WTC11 (cell line): Measurements from ENCODE around the gene SMIM20. TPM values are rescaled to one million over a fixed set of nuclear protein-coding genes. Genes with fewer than 3 reads are reported as not detected.
"Not testable (repeated sequence)": the region's sequence is repeated elsewhere in the genome, so short reads cannot be mapped to it uniquely, and the experiment has no call there.

Experiments used
- ATAC-seq: fragments of 200-7000 bp; cut with Tn5 transposase; 2 replicates; pipeline ENCODE4 v1.10.0; 2021; ENCODE audit warnings: mild to moderate bottlenecking, moderate library complexity
- CTCF ChIA-PET: fragments of 300-600 bp; sonication (Branson Sonifier 250); formaldehyde crosslinking; loops from one replicate; lab custom pipeline; 2021; ENCODE audit warnings: antibody characterized with exemption; lab: Charles Lee
- POLR2A ChIA-PET: fragments of 350-600 bp; sonication (Branson Sonifier 250); formaldehyde crosslinking; loops from one replicate; lab custom pipeline; 2021; ENCODE audit warnings: antibody characterized with exemption; lab: Charles Lee
- DNase-seq: peaks from one replicate; pipeline ENCODE4 v3.0.0; 2021; ENCODE audit warnings: low spot score
- H3K27ac Mint-ChIP-seq: 2 replicates; pipeline ENCODE4 v1.8.0; 2021; ENCODE audit warnings: mixed read lengths
- H3K27me3 Mint-ChIP-seq: 2 replicates; pipeline ENCODE4 v1.8.0; 2021; ENCODE audit warnings: low read depth, mild to moderate bottlenecking, moderate library complexity, mixed read lengths
- H3K36me3 Mint-ChIP-seq: 2 replicates; pipeline ENCODE4 v1.8.0; 2021; ENCODE audit warnings: mixed read lengths
- H3K4me1 Mint-ChIP-seq: 2 replicates; pipeline ENCODE4 v1.8.0; 2022; ENCODE audit warnings: mixed read lengths
- H3K4me3 Mint-ChIP-seq: 2 replicates; pipeline ENCODE4 v1.8.0; 2021; ENCODE audit warnings: mild to moderate bottlenecking, moderate library complexity, mixed read lengths
- H3K9me3 Mint-ChIP-seq: 2 replicates; pipeline ENCODE4 v1.8.0; 2021; ENCODE audit warnings: mixed read lengths
- AFF4 ChIP-seq: sonication (generic); formaldehyde crosslinking; IDR thresholded peaks from 2 replicates; pipeline ENCODE4 v1.8.1; 2023; ENCODE audit warnings: mild to moderate bottlenecking, missing genetic modification reagents, borderline replicate concordance
- ATF1 ChIP-seq: sonication (generic); formaldehyde crosslinking; IDR thresholded peaks from 2 replicates; pipeline ENCODE4 v1.8.1; 2023; ENCODE audit warnings: mild to moderate bottlenecking, moderate library complexity, missing genetic modification reagents
- CBFB ChIP-seq: sonication (generic); formaldehyde crosslinking; IDR thresholded peaks from 2 replicates; pipeline ENCODE4 v1.8.1; 2022; ENCODE audit warnings: mild to moderate bottlenecking, low read depth, missing genetic modification reagents
- CREB1 ChIP-seq: sonication (generic); formaldehyde crosslinking; IDR thresholded peaks from 2 replicates; pipeline ENCODE4 v1.8.0; 2023; ENCODE audit warnings: mild to moderate bottlenecking, missing genetic modification reagents
- EMX1 ChIP-seq: fragments of 250-450 bp; sonication (Bioruptor Pico); IDR thresholded peaks from 2 replicates; pipeline ENCODE4 v1.8.0; 2021; ENCODE audit warnings: mild to moderate bottlenecking
- ERG ChIP-seq: fragments of 250-450 bp; sonication (Bioruptor Pico); IDR thresholded peaks from 2 replicates; pipeline ENCODE4 v1.8.0; 2021; ENCODE audit warnings: mild to moderate bottlenecking
- ESRRA ChIP-seq: sonication (generic); formaldehyde crosslinking; IDR thresholded peaks from 2 replicates; pipeline ENCODE4 v1.8.1; 2022; ENCODE audit warnings: mild to moderate bottlenecking, missing genetic modification reagents, borderline replicate concordance
- FOXK1 ChIP-seq: sonication (generic); formaldehyde crosslinking; IDR thresholded peaks from 2 replicates; pipeline ENCODE4 v1.8.0; 2022; ENCODE audit warnings: mild to moderate bottlenecking, moderate library complexity, missing genetic modification reagents
- GRHL2 ChIP-seq: fragments of 250-450 bp; sonication (Bioruptor Pico); IDR thresholded peaks from 2 replicates; pipeline ENCODE4 v1.8.0; 2022; ENCODE audit warnings: mild to moderate bottlenecking, moderate library complexity; ENCODE audit not compliant: insufficient replicate concordance, severe bottlenecking
- GTF2I ChIP-seq: fragments of 250-450 bp; sonication (Bioruptor Pico); conservative IDR thresholded peaks from 2 replicates; pipeline ENCODE4 v1.4.0; 2021; ENCODE audit warnings: mild to moderate bottlenecking
- HMGXB4 ChIP-seq: sonication (generic); formaldehyde crosslinking; IDR thresholded peaks from 2 replicates; pipeline ENCODE4 v1.8.1; 2023; ENCODE audit warnings: mild to moderate bottlenecking, moderate library complexity, missing genetic modification reagents
- IRF2 ChIP-seq: sonication (generic); formaldehyde crosslinking; IDR thresholded peaks from 2 replicates; pipeline ENCODE4 v1.8.0; 2022; ENCODE audit warnings: low read depth, missing genetic modification reagents, borderline replicate concordance
- MAX ChIP-seq: sonication (generic); formaldehyde crosslinking; IDR thresholded peaks from 2 replicates; pipeline ENCODE4 v1.8.0; 2022; ENCODE audit warnings: mild to moderate bottlenecking, missing genetic modification reagents
- MYBL2 ChIP-seq: sonication (generic); formaldehyde crosslinking; IDR thresholded peaks from 2 replicates; pipeline ENCODE4 v1.8.1; 2023; ENCODE audit warnings: mild to moderate bottlenecking, moderate library complexity, missing genetic modification reagents
- NFE2L1 ChIP-seq: sonication (generic); formaldehyde crosslinking; IDR thresholded peaks from 2 replicates; pipeline ENCODE4 v1.8.1; 2023; ENCODE audit warnings: missing genetic modification reagents
- PRRX2 ChIP-seq: fragments of 250-450 bp; sonication (Bioruptor Pico); IDR thresholded peaks from 2 replicates; pipeline ENCODE4 v1.8.0; 2021; ENCODE audit warnings: mild to moderate bottlenecking
- RORB ChIP-seq: fragments of 250-450 bp; sonication (Bioruptor Pico); IDR thresholded peaks from 2 replicates; pipeline ENCODE4 v1.9.0; 2021; ENCODE audit warnings: mild to moderate bottlenecking
- TEAD1 ChIP-seq: sonication (generic); formaldehyde crosslinking; IDR thresholded peaks from 2 replicates; pipeline ENCODE4 v1.8.0; 2022; ENCODE audit warnings: mild to moderate bottlenecking, missing genetic modification reagents
- ZBTB43 ChIP-seq: sonication (generic); formaldehyde crosslinking; IDR thresholded peaks from 2 replicates; pipeline ENCODE4 v1.8.1; 2023; ENCODE audit warnings: mild to moderate bottlenecking, missing genetic modification reagents
- ZNF263 ChIP-seq: sonication (generic); formaldehyde crosslinking; IDR thresholded peaks from 2 replicates; pipeline ENCODE4 v1.8.1; 2022; ENCODE audit warnings: low read depth, mild to moderate bottlenecking, moderate library complexity, missing genetic modification reagents
- ZNF532 ChIP-seq: fragments of 250-450 bp; sonication (Bioruptor Pico); IDR thresholded peaks from 2 replicates; pipeline ENCODE4 v1.9.0; 2021; ENCODE audit warnings: mild to moderate bottlenecking, borderline replicate concordance
- ZNF671 ChIP-seq: fragments of 250-450 bp; sonication (Bioruptor Pico); IDR thresholded peaks from 2 replicates; pipeline ENCODE4 v1.8.0; 2021; ENCODE audit warnings: mild to moderate bottlenecking
- total RNA-seq: library from RNA; stranded (reverse); gene quantifications from 3 replicates; pipeline ENCODE4 v1.2.3, GENCODE V29; 2021

Gene SMIM20
- total RNA-seq, 1 experiment from 2014 or later = 39.4 TPM

GRCh38 chr4:25913851-25914669 is at the start of gene SMIM20 (continued):
- TF ChIP-seq FOXK1 (CRISPR knock-in tag) (0 out of 2 replicates have a peak, but pooled peaks have one; percentile 30), GTF2I (CRISPR knock-in tag) (no peak), ESRRA (CRISPR knock-in tag) (0 out of 2 replicates have a peak, but pooled peaks have one; percentile 46), ZNF532 (CRISPR knock-in tag) (no peak), PRRX2 (0 out of 2 replicates have a peak, but pooled peaks have one; percentile 38), MYBL2 (peak; percentile 89; the same call in 1 of the 2 replicates)

- ChIA-PET CTCF (interaction anchor here (0.7 to 2.2 kb wide), 4 partner anchors 23 to 128 kb away, joined by 3 to 9 read pairs (median 4); partner anchors contain the start of gene SMIM20), POLR2A (no interaction called here)
- no peaks in the 10 kb centered on the region for H3K9me3 Mint-ChIP-seq
- no peaks in the 10 kb centered on the region for H3K36me3 Mint-ChIP-seq
- peaks cover 33% of the 10 kb centered on the region for H3K4me1 Mint-ChIP-seq
- TF ChIP-seq ZNF263 (no peak), ATF1 (CRISPR knock-in tag) (no peak), CREB1 (CRISPR knock-in tag) (no peak), RORB (CRISPR knock-in tag) (no peak), CBFB (CRISPR knock-in tag) (no peak), ZBTB43 (CRISPR knock-in tag) (no peak), AFF4 (CRISPR knock-in tag) (no peak), EMX1 (no peak), MAX (no peak), GRHL2 (CRISPR knock-in tag) (no peak), NFE2L1 (CRISPR knock-in tag) (no peak), ZNF671 (no peak), IRF2 (CRISPR knock-in tag) (no peak), TEAD1 (no peak), HMGXB4 (CRISPR knock-in tag) (no peak), ERG (no peak)
- peak overlapping the region; percentile 66; the same call in 1 of the 2 replicates for H3K27ac Mint-ChIP-seq
- DNase-seq = peak; percentile 34
- ATAC-seq = peak; percentile 56
- H3K27me3 Mint-ChIP-seq = peaks cover 14% of the 10 kb centered on the region
- peak overlapping the region; percentile 41 for H3K4me3 Mint-ChIP-seq
These were observed 48.4 kb upstream of the SMIM20 start for GRCh38 chr4:25865586-25865985.

- peaks cover 14% of the 10 kb centered on the region for H3K27me3 Mint-ChIP-seq
- H3K27ac Mint-ChIP-seq, H3K4me3 Mint-ChIP-seq, POLR2A ChIA-PET, H3K9me3 Mint-ChIP-seq, ATAC-seq, DNase-seq, H3K36me3 Mint-ChIP-seq: not testable (repeated sequence)
- CTCF ChIA-PET = interaction anchor here (1.3 kb wide), 1 partner anchor 24 kb away, joined by 9 read pairs; no protein-coding TSS in a partner anchor
- H3K4me1 Mint-ChIP-seq = peaks cover 25% of the 10 kb centered on the region
These were observed 47.6 kb upstream of the SMIM20 start for GRCh38 chr4:25866401-25866800.
